Measurements from ENCODE around the gene KIF14.

Gene KIF14

DNA sequence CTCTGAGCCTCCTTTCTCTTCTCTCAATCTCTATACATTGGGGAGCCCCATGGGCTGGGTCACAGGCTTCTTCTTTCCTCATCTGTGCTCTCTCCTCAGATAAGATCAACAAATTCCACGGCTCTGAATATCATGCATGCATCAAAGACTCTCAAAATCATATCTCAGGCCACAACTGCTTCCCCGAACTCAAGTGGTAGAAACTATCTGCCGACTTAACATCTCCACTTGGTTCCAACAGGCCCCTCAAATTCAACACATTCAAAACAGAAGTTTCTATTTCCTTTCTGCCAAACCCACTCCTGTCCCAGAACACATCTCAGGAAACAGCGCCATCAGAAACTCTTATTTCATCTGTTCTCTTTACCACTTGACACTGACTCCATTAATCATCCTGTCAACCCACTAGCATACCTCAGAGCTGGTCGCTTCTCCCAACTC lies 32.5 kb upstream of the KIF14 start:
- peaks cover 34% of the 10 kb centered on the region for H3K36me3 ChIP-seq (ENCODE audit: control insufficient read depth, insufficient read depth, low read length, severe bottlenecking)
- DNase-seq (ENCODE audit: low read depth): no peak
- H3K27me3 ChIP-seq (replicated peaks; ENCODE audit: control insufficient read depth, insufficient read depth, low read length): no peaks in the 10 kb centered on the region
- no peaks in the 10 kb centered on the region for H3K9me3 ChIP-seq (ENCODE audit: control insufficient read depth, low read length)
- no peak overlapping the region for H3K4me3 ChIP-seq (ENCODE audit: low read length)
- H3K9ac ChIP-seq (ENCODE audit: low read length): no peak overlapping the region
- H3K4me1 ChIP-seq (ENCODE audit: control insufficient read depth, insufficient read depth, low read length): no peaks in the 10 kb centered on the region

- Histone ChIP-seq H3K4me3 (ENCODE audit: low read length) (no peak overlapping the region), H3K36me3 (ENCODE audit: control insufficient read depth, insufficient read depth, low read length, severe bottlenecking) (peaks cover 32% of the 10 kb centered on the region), H3K4me1 (ENCODE audit: control insufficient read depth, insufficient read depth, low read length) (no peaks in the 10 kb centered on the region), H3K27me3 (replicated peaks; ENCODE audit: control insufficient read depth, insufficient read depth, low read length) (no peaks in the 10 kb centered on the region), H3K9ac (ENCODE audit: low read length) (no peak overlapping the region), H3K9me3 (ENCODE audit: control insufficient read depth, low read length) (no peaks in the 10 kb centered on the region)
- DNase-seq (ENCODE audit: low read depth): no peak
Observed at GRCh38 chr1:200652378-200652777, 31.8 kb upstream of the KIF14 start.

DNA sequence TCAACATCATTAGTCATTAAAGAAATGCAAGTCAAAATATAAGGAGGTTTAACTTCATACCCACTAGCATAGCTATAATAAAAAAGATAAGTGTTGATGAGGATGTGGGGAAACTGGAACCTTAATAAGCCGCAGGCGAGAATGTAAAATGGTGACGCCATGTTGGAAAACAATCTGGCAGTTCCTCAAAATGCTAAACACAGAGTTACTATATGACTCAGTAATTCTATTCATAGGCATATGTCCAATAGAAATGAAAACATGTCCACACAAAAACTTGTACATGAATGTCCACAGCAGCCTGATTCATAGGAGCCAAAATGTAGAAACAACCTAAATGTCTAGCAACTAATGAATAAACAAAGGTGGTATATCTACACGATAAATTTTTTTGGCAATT lies 26.0 kb upstream of the KIF14 start:
- peaks cover 5% of the 10 kb centered on the region for H3K4me1 ChIP-seq (ENCODE audit: control insufficient read depth, insufficient read depth, low read length)
- no peaks in the 10 kb centered on the region for H3K9me3 ChIP-seq (ENCODE audit: control insufficient read depth, low read length)
- no peak overlapping the region for H3K9ac ChIP-seq (ENCODE audit: low read length)
- DNase-seq (ENCODE audit: low read depth): no peak
- H3K27me3 ChIP-seq (replicated peaks; ENCODE audit: control insufficient read depth, insufficient read depth, low read length): no peaks in the 10 kb centered on the region
- H3K4me3 ChIP-seq (ENCODE audit: low read length): no peak overlapping the region
- peaks cover 30% of the 10 kb centered on the region for H3K36me3 ChIP-seq (ENCODE audit: control insufficient read depth, insufficient read depth, low read length, severe bottlenecking)

DNA sequence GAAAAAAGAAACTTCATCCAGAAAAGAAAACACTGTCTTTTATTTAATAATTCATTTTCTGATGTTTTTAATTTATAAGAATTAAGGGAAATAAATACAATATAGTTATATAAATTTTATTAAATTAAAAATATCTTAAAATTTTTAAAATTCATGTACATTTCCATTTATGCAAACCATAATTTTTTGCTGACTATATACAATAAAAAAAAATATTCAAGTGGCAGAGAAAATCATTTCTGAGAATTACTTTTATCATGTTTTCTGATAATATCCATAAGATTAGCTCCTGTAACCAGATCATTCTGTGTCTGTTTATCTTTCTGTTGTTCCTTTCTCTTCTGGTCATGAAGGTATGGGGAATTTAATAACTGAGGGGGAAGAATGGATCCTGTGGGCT lies 23.5 kb upstream of the KIF14 start:
- no peak overlapping the region for H3K9ac ChIP-seq (ENCODE audit: low read length)
- no peak overlapping the region for H3K4me3 ChIP-seq (ENCODE audit: low read length)
- no peaks in the 10 kb centered on the region for H3K9me3 ChIP-seq (ENCODE audit: control insufficient read depth, low read length)
- H3K27me3 ChIP-seq (replicated peaks; ENCODE audit: control insufficient read depth, insufficient read depth, low read length): no peaks in the 10 kb centered on the region
- peaks cover 27% of the 10 kb centered on the region for H3K36me3 ChIP-seq (ENCODE audit: control insufficient read depth, insufficient read depth, low read length, severe bottlenecking)
- no peak for DNase-seq (ENCODE audit: low read depth)
- peaks cover 20% of the 10 kb centered on the region for H3K4me1 ChIP-seq (ENCODE audit: control insufficient read depth, insufficient read depth, low read length)

GRCh38 chr1:200642481-200642880 lies 21.9 kb upstream of the KIF14 start:
- Histone ChIP-seq H3K27me3 (replicated peaks; ENCODE audit: control insufficient read depth, insufficient read depth, low read length) (no peaks in the 10 kb centered on the region), H3K36me3 (ENCODE audit: control insufficient read depth, insufficient read depth, low read length, severe bottlenecking) (peaks cover 16% of the 10 kb centered on the region), H3K9ac (ENCODE audit: low read length) (no peak overlapping the region), H3K4me1 (ENCODE audit: control insufficient read depth, insufficient read depth, low read length) (peaks cover 20% of the 10 kb centered on the region), H3K9me3 (ENCODE audit: control insufficient read depth, low read length) (no peaks in the 10 kb centered on the region), H3K4me3 (ENCODE audit: low read length) (no peak overlapping the region)
- no peak for DNase-seq (ENCODE audit: low read depth)

DNA sequence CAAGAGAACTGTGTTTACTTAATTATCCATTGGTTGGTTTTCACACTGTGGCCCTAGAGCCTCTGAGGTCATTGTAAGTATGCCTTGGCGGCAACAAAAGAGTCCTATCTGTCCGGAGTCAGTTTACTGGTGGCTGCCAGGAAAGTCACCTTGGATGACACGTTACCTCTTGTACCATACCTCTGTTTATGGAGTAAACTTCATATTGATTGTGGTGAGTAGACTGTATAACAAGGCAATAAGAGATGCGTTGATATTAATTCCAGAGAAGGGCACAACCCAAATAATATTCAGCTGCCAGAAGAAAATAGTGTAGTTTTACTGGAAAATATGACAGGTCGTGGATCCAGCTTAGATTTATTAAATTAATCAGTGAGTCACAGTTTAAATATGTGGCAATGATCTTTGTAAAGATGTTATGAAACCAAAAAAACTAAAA lies 20.4 kb upstream of the KIF14 start:
- no peak overlapping the region for H3K9ac ChIP-seq (ENCODE audit: low read length)
- no peaks in the 10 kb centered on the region for H3K27me3 ChIP-seq (replicated peaks; ENCODE audit: control insufficient read depth, insufficient read depth, low read length)
- H3K4me1 ChIP-seq (ENCODE audit: control insufficient read depth, insufficient read depth, low read length): peaks cover 20% of the 10 kb centered on the region
- DNase-seq (ENCODE audit: low read depth): peak; percentile 12
- H3K4me3 ChIP-seq (ENCODE audit: low read length): peak overlapping the region; percentile 27
- H3K36me3 ChIP-seq (ENCODE audit: control insufficient read depth, insufficient read depth, low read length, severe bottlenecking): peaks cover 2% of the 10 kb centered on the region
- H3K9me3 ChIP-seq (ENCODE audit: control insufficient read depth, low read length): no peaks in the 10 kb centered on the region

GRCh38 chr1:200640373-200640962 lies 19.9 kb upstream of the KIF14 start:
- H3K4me3 ChIP-seq (ENCODE audit: low read length): peak overlapping the region; percentile 0
- no peaks in the 10 kb centered on the region for H3K27me3 ChIP-seq (replicated peaks; ENCODE audit: control insufficient read depth, insufficient read depth, low read length)
- no peaks in the 10 kb centered on the region for H3K36me3 ChIP-seq (ENCODE audit: control insufficient read depth, insufficient read depth, low read length, severe bottlenecking)
- DNase-seq (ENCODE audit: low read depth): no peak
- H3K4me1 ChIP-seq (ENCODE audit: control insufficient read depth, insufficient read depth, low read length): peaks cover 20% of the 10 kb centered on the region
- H3K9me3 ChIP-seq (ENCODE audit: control insufficient read depth, low read length): no peaks in the 10 kb centered on the region
- peak overlapping the region; percentile 60 for H3K9ac ChIP-seq (ENCODE audit: low read length)

DNA sequence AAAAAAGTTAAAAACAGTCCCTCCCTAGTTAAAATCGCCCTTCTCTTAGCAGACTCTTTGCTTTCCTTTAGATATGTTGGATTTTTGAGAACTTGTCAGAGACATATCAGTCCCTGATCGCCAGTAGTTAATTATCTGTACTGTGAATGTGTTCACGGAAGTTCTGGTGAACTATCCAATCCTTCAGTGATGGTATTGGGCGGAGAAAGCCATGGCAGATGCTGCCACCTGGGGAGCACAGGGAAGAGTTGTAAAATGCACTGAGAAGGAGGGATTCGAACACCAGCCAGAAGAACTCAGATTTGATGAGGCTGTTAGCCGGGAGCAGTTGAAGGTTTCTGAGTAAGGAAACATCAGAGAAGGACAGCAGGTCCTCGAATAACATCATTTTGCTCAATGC lies 17.5 kb upstream of the KIF14 start:
- no peak overlapping the region for H3K9ac ChIP-seq (ENCODE audit: low read length)
- peaks cover 20% of the 10 kb centered on the region for H3K4me1 ChIP-seq (ENCODE audit: control insufficient read depth, insufficient read depth, low read length)
- H3K27me3 ChIP-seq (replicated peaks; ENCODE audit: control insufficient read depth, insufficient read depth, low read length): no peaks in the 10 kb centered on the region
- H3K36me3 ChIP-seq (ENCODE audit: control insufficient read depth, insufficient read depth, low read length, severe bottlenecking): no peaks in the 10 kb centered on the region
- H3K9me3 ChIP-seq (ENCODE audit: control insufficient read depth, low read length): no peaks in the 10 kb centered on the region
- H3K4me3 ChIP-seq (ENCODE audit: low read length): no peak overlapping the region
- DNase-seq (ENCODE audit: low read depth): no peak

- no peaks in the 10 kb centered on the region for H3K36me3 ChIP-seq (ENCODE audit: control insufficient read depth, insufficient read depth, low read length, severe bottlenecking)
- H3K4me1 ChIP-seq (ENCODE audit: control insufficient read depth, insufficient read depth, low read length): peaks cover 15% of the 10 kb centered on the region
- H3K4me3 ChIP-seq (ENCODE audit: low read length): no peak overlapping the region
- H3K9me3 ChIP-seq (ENCODE audit: control insufficient read depth, low read length): no peaks in the 10 kb centered on the region
- no peak overlapping the region for H3K9ac ChIP-seq (ENCODE audit: low read length)
- DNase-seq (ENCODE audit: low read depth): no peak
- H3K27me3 ChIP-seq (replicated peaks; ENCODE audit: control insufficient read depth, insufficient read depth, low read length): no peaks in the 10 kb centered on the region
Observed at GRCh38 chr1:200636681-200637080, 16.1 kb upstream of the KIF14 start.

DNA sequence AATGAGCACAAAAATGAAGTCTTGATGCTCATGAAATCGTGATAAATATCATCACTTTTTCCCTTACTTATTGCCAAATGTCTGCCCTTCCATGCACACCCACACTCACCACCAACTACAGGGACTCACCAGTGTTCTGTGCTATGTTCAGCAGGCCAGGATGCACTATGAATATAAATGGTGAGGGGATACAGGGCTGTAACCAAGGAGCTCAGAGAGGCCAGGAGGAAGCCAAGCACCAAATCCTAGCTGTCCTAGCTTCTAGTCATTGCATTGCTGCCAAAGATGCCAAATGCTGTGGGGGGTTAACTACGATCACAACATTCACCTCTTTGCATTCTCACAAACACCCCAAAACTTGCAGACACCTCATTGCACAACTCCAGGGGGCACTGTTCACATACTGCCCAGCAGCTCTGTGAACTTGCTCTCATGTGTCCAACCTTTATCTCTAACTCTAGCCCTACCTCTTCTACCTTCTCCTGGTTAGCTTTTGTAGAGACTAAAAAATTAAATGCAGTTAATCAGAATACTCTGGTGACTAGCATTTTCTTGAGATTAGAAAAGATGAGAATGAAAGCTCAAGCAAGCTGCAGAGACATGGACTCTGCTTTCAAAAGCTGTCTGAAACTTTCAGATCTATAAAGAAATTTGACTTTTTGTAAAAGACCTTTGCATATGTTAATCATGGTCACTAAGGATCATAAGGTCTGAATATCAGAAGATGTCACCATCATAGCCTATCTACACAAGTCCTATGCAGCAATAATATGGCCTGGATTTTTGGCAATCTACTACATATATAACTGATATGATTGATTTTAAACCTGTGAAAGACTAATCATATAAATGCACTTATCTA lies 13.9 kb upstream of the KIF14 start:
- Histone ChIP-seq H3K4me1 (ENCODE audit: control insufficient read depth, insufficient read depth, low read length) (no peaks in the 10 kb centered on the region), H3K4me3 (ENCODE audit: low read length) (no peak overlapping the region), H3K27me3 (replicated peaks; ENCODE audit: control insufficient read depth, insufficient read depth, low read length) (no peaks in the 10 kb centered on the region), H3K36me3 (ENCODE audit: control insufficient read depth, insufficient read depth, low read length, severe bottlenecking) (no peaks in the 10 kb centered on the region), H3K9ac (ENCODE audit: low read length) (no peak overlapping the region), H3K9me3 (ENCODE audit: control insufficient read depth, low read length) (no peaks in the 10 kb centered on the region)
- DNase-seq (ENCODE audit: low read depth): no peak

GRCh38 chr1:200631375-200631774 lies 10.8 kb upstream of the KIF14 start:
- H3K9me3 ChIP-seq (ENCODE audit: control insufficient read depth, low read length): no peaks in the 10 kb centered on the region
- no peaks in the 10 kb centered on the region for H3K4me1 ChIP-seq (ENCODE audit: control insufficient read depth, insufficient read depth, low read length)
- no peaks in the 10 kb centered on the region for H3K36me3 ChIP-seq (ENCODE audit: control insufficient read depth, insufficient read depth, low read length, severe bottlenecking)
- no peak for DNase-seq (ENCODE audit: low read depth)
- no peaks in the 10 kb centered on the region for H3K27me3 ChIP-seq (replicated peaks; ENCODE audit: control insufficient read depth, insufficient read depth, low read length)
- H3K9ac ChIP-seq (ENCODE audit: low read length): no peak overlapping the region
- no peak overlapping the region for H3K4me3 ChIP-seq (ENCODE audit: low read length)

All from adipocyte (in vitro differentiated cells).